K562 (cell line): ENCODE data around the gene SCYGR1.

Source experiments
- CBFA2T3 ChIP-seq: fragments of 450-650 bp; IDR thresholded peaks from 2 replicates; pipeline ENCODE4 v1.6.1; 2017
- HDAC1 ChIP-seq, 2 experiments: fragments of 450-650 bp; IDR thresholded peaks; 2 replicates each; pipeline ENCODE4 v1.6.1; 2016 to 2017; ENCODE audit warnings: inconsistent platforms in 1 of 2, mild to moderate bottlenecking in 1 of 2, moderate library complexity in 1 of 2
- HDGF ChIP-seq: fragments of 450-650 bp; IDR thresholded peaks from 2 replicates; pipeline ENCODE4 v1.6.1; 2016
- HINFP ChIP-seq: fragments of 450-650 bp; conservative IDR thresholded peaks from 2 replicates; pipeline ENCODE4 v1.6.1; 2016; ENCODE audit warnings: missing genetic modification characterization, low read depth, mild to moderate bottlenecking, control low read depth, missing compliant biosample characterization
- JUND ChIP-seq, 2 experiments: IDR thresholded peaks; 2 replicates in 1 of 2; 3 replicates in 1 of 2; pipeline ENCODE4 v1.6.1; 2011; ENCODE audit warnings: borderline replicate concordance in 2 of 2, low read depth in 2 of 2, low read length in 2 of 2, improper control_type of control experiment in 1 of 2, missing biosample characterization in 1 of 2, missing genetic modification characterization in 1 of 2, missing genetic modification reagents in 1 of 2
- KAT7 ChIP-seq: sonication (generic); formaldehyde crosslinking; IDR thresholded peaks from 2 replicates; pipeline ENCODE4 v1.8.0; 2022; ENCODE audit warnings: missing genetic modification reagents, mild to moderate bottlenecking, borderline replicate concordance
- MTA1 ChIP-seq: fragments of 450-650 bp; IDR thresholded peaks from 2 replicates; pipeline ENCODE4 v1.6.1; 2017; ENCODE audit warnings: borderline replicate concordance
- RBM17 ChIP-seq: fragments of 200-400 bp; formaldehyde crosslinking; IDR thresholded peaks from 2 replicates; pipeline ENCODE4 v1.6.1; 2017; ENCODE audit warnings: low read depth, mild to moderate bottlenecking, low read length, borderline replicate concordance
- RFX5 ChIP-seq: IDR thresholded peaks from 2 replicates; pipeline ENCODE4 v1.6.1; 2011; ENCODE audit warnings: low read depth, mild to moderate bottlenecking, improper control_type of control experiment, low read length
- SRSF1 ChIP-seq: fragments of 200-400 bp; formaldehyde crosslinking; IDR thresholded peaks from 2 replicates; pipeline ENCODE4 v1.6.1; 2017; ENCODE audit warnings: mild to moderate bottlenecking, low read depth, low read length, moderate library complexity
- TRIM28 ChIP-seq: fragments of 450-650 bp; IDR thresholded peaks from 2 replicates; pipeline ENCODE4 v1.6.1; 2017
- ZNF175 ChIP-seq: fragments of 200-800 bp; sonication (Bioruptor generic); IDR thresholded peaks from 2 replicates; pipeline ENCODE4 v1.6.1; 2016; ENCODE audit warnings: low read depth, mild to moderate bottlenecking, missing genetic modification characterization, missing compliant biosample characterization
- ZNF274 ChIP-seq: IDR thresholded peaks from 2 replicates; pipeline ENCODE4 v1.6.1; 2011; ENCODE audit warnings: low read depth, mild to moderate bottlenecking, low read length, moderate library complexity, borderline replicate concordance
- ZNF449 ChIP-seq: fragments of 250-450 bp; sonication (Bioruptor Pico); IDR thresholded peaks from 2 replicates; pipeline ENCODE4 v1.8.0; 2022; ENCODE audit warnings: moderate library complexity, mild to moderate bottlenecking, inconsistent platforms

DNA sequence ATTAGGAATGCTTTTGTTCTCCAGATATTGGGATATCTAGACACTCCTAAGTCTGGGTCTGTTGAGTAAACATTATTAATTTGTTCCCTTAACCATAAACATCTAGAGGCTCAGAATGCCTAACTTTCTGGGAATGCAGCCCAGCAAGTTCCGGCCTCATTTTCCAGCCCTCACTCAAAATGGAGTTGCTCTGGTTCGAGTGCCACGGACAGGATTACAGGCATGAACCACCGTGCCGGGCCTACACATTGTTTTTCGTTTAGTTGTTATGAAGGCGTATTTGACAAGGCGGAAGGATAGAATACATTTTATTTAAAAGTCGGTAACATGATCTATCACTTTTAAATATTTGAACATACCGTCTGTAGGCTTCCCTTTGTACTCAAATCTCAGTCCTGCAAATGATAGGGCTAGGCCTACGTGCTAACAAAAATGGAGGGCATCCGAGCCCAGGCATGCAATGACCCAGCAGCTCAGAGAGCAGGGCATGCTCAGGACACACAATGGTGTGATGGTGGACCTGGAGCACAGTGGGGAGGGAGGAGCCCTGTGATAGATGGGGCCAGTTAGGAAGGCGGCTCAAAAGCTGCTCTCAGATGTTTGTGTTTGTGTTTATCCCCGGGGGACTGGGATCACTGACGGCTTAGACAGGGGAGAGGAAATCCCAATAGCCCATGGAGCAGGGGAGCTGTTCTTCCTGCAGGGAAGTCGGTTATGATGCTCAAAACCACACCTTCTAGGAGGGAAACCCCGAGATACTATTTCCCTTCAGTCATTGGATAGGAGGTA, 2.9 kb upstream of the SCYGR1 start:
- TF ChIP-seq HINFP (tag) (no peak), ZNF449 (CRISPR knock-in tag) (no peak), MTA1 (no peak), KAT7 (CRISPR knock-in tag) (no peak), JUND (IDR thresholded peaks at IDR 0.05; ENCODE audit: borderline replicate concordance, low read depth, low read length) (no peak), JUND (tag; IDR thresholded peaks at IDR 0.05; ENCODE audit: borderline replicate concordance, low read depth, low read length) (no peak), ZNF274 (no peak), RFX5 (no peak), CBFA2T3 (no peak), SRSF1 (no peak), TRIM28 (no peak), HDAC1 (IDR thresholded peaks at IDR 0.05) (no peak), ZNF175 (CRISPR knock-in tag) (no peak), HDGF (no peak), RBM17 (no peak)
